OCI-LY7 (cell line): ENCODE measurements around the gene ABI3BP. TPM values are rescaled to one million over a fixed set of nuclear protein-coding genes. Genes with fewer than 3 reads are reported as not detected.

Source experiments
- BruUV-seq: library from RNA; stranded (reverse); fragments of 400-500 nt; replicated peaks from 2 replicates; lab custom pipeline; 2021; lab: Mats Ljungman, UMichigan
- CTCF ChIA-PET: fragments of 300-600 bp; sonication (Branson Sonifier 250); formaldehyde crosslinking; loops from one replicate; lab custom pipeline; 2022; ENCODE audit warnings: antibody characterized with exemption; ENCODE audit not compliant: unreplicated experiment; lab: Charles Lee
- POLR2A ChIA-PET: fragments of 300-600 bp; sonication (Branson Sonifier 250); formaldehyde crosslinking; loops from one replicate; lab custom pipeline; 2022; ENCODE audit warnings: antibody characterized with exemption; lab: Charles Lee
- DNase-seq: peaks from one replicate; pipeline ENCODE4 v3.0.0-alpha.2; 2015; ENCODE audit warnings: low spot score
- H2AFZ ChIP-seq: fragments of 200-600 bp; sonication (generic), shearing (Covaris generic); 2 replicates; pipeline ENCODE4 v1.6.1; 2014; ENCODE audit warnings: mild to moderate bottlenecking, antibody characterized with exemption, low read length, moderate library complexity
- H3K27ac ChIP-seq: fragments of 200-600 bp; sonication (generic); 2 replicates; pipeline ENCODE4 v1.5.1; 2014; ENCODE audit warnings: mixed run types, low read depth, mild to moderate bottlenecking, moderate library complexity, low read length, inconsistent platforms; ENCODE audit not compliant: poor library complexity, severe bottlenecking
- H3K36me3 ChIP-seq: fragments of 200-600 bp; sonication (generic); 2 replicates; pipeline ENCODE4 v1.6.1; 2014; ENCODE audit warnings: mild to moderate bottlenecking, antibody characterized with exemption, low read length, moderate library complexity, mixed read lengths; ENCODE audit not compliant: insufficient read depth
- H3K4me1 ChIP-seq: fragments of 200-600 bp; sonication (generic); 2 replicates; pipeline ENCODE4 v1.5.1; 2014; ENCODE audit warnings: mild to moderate bottlenecking, low read length; ENCODE audit not compliant: insufficient read depth, poor library complexity, severe bottlenecking
- H3K4me2 ChIP-seq: fragments of 200-600 bp; sonication (generic); 2 replicates; pipeline ENCODE4 v1.6.1; 2014; ENCODE audit warnings: mild to moderate bottlenecking, low read length
- H3K4me3 ChIP-seq: fragments of 200-600 bp; sonication (generic); 2 replicates; pipeline ENCODE4 v1.5.1; 2014; ENCODE audit warnings: mild to moderate bottlenecking, low read depth, low read length; ENCODE audit not compliant: poor library complexity, severe bottlenecking
- H3K79me2 ChIP-seq: fragments of 200-600 bp; sonication (generic); 2 replicates; pipeline ENCODE4 v1.6.1; 2016; ENCODE audit warnings: low read depth, mild to moderate bottlenecking, low read length, moderate library complexity, mixed read lengths; ENCODE audit not compliant: insufficient read depth
- H3K9me2 ChIP-seq: fragments of 200-600 bp; sonication (generic); 2 replicates; pipeline ENCODE4 v1.6.1; 2016; ENCODE audit warnings: mild to moderate bottlenecking, low read length, mixed read lengths; ENCODE audit not compliant: insufficient read depth
- H3K9me3 ChIP-seq: fragments of 200-600 bp; sonication (generic); 2 replicates; pipeline ENCODE4 v1.6.1; 2014; ENCODE audit warnings: mild to moderate bottlenecking, mixed run types, low read length, mixed read lengths
- H4K20me1 ChIP-seq: fragments of 200-600 bp; sonication (generic); 2 replicates; pipeline ENCODE4 v1.6.1; 2014; ENCODE audit warnings: mild to moderate bottlenecking, antibody characterized with exemption, low read length, moderate library complexity, mixed read lengths; ENCODE audit not compliant: insufficient read depth
- EZH2phosphoT487 ChIP-seq: fragments of 200-600 bp; sonication (generic); IDR thresholded peaks from 2 replicates; pipeline ENCODE4 v1.6.1; 2018; ENCODE audit warnings: low read depth, borderline replicate concordance, mild to moderate bottlenecking, mixed run types, antibody characterized with exemption, low read length, moderate library complexity, mixed read lengths
- intact Hi-C: fragments of 100-400 bp; cut with micrococcal nuclease; formaldehyde crosslinking; loops from one replicate; pipeline ENCODE4 v1.10.0; 2022; ENCODE audit not compliant: unreplicated experiment
- total RNA-seq, 2 experiments: library from RNA; depleted of rRNA in 1 of 2; stranded (reverse); fragments of >200 nt in 1 of 2; shearing (Covaris generic) in 1 of 2; gene quantifications; 2 replicates each; pipeline ENCODE4 v1.2.3, GENCODE V29; 2014 to 2022
- TF ChIP-seq, protein P1 (sequence below): fragments of 200-600 bp; sonication (generic); conservative IDR thresholded peaks from 2 replicates; pipeline ENCODE4 v1.5.1; 2014; ENCODE audit warnings: mild to moderate bottlenecking, antibody characterized with exemption, low read length, moderate library complexity, mixed read lengths

Gene ABI3BP
- total RNA-seq, 2 experiments from 2014 or later: not detected

DNA sequence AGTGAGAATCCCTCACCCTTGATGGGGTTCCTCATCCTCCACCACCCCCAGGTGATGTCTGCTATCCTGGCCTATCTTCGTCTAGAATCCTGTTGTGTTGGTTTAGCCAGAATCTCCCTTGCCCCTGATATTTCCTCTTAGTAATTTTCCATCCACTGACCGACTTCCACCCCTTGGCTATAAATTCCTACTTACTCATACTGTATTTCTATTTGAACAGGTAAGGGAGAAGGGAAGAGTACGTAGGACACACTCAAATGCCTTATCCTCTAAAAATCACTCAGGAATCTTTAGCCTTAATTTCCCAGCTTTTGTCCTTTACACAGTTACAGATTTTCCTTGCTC, 284.6 kb downstream of the ABI3BP start:
- Histone ChIP-seq H3K4me2 (peak overlapping the region; percentile 69), H4K20me1 (peaks cover 13% of the 10 kb centered on the region; the same call in 1 of the 2 replicates), H2AFZ (peak overlapping the region; percentile 99), H3K4me3 (peak overlapping the region; percentile 91), H3K79me2 (peaks cover 38% of the 10 kb centered on the region), H3K9me3 (no peaks in the 10 kb centered on the region; the same call in 1 of the 2 replicates), H3K27ac (peak overlapping the region; percentile 60), H3K4me1 (peaks cover 14% of the 10 kb centered on the region), H3K36me3 (peaks cover 20% of the 10 kb centered on the region), H3K9me2 (no peaks in the 10 kb centered on the region)
- TF ChIP-seq, protein P1, sequence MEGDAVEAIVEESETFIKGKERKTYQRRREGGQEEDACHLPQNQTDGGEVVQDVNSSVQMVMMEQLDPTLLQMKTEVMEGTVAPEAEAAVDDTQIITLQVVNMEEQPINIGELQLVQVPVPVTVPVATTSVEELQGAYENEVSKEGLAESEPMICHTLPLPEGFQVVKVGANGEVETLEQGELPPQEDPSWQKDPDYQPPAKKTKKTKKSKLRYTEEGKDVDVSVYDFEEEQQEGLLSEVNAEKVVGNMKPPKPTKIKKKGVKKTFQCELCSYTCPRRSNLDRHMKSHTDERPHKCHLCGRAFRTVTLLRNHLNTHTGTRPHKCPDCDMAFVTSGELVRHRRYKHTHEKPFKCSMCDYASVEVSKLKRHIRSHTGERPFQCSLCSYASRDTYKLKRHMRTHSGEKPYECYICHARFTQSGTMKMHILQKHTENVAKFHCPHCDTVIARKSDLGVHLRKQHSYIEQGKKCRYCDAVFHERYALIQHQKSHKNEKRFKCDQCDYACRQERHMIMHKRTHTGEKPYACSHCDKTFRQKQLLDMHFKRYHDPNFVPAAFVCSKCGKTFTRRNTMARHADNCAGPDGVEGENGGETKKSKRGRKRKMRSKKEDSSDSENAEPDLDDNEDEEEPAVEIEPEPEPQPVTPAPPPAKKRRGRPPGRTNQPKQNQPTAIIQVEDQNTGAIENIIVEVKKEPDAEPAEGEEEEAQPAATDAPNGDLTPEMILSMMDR: no peak
- no peak for TF ChIP-seq EZH2phosphoT487
- ChIA-PET POLR2A (interaction anchor here (0.7 to 1.3 kb wide), 6 partner anchors 9 to 857 kb away, joined by 3 to 5 read pairs (median 3); no protein-coding TSS in a partner anchor), CTCF (no interaction called here)
- no peak for DNase-seq
- intact Hi-C loops: loop anchor here (10.0 kb wide), 1 partner anchor 374 kb away; the partner anchor contains the start of gene NIT2
- TSS peak; percentile 98 for BruUV-seq

DNA sequence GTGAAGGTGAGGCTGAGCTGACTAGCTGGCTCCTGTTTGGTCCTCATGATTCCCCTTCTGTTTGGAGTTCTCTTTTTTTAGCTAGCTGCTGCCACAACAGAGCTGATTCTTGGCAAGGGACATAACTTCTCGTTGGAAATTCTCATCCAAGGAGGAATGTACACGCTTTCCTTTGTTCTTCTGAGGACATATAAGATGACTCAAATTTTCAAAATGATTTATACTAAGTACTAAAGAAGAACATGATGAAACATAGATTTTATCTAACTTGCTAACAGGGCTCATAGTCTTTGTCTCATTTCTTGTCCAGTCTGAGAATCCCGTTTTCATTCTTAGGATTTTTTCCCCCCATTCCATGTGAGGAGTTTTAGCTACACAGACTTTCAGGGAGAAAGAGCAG, 286.9 kb downstream of the ABI3BP start:
- no peak for DNase-seq
- no peak overlapping the region for H3K4me3 ChIP-seq
- 0 out of 2 replicates have a peak, but pooled peaks cover 6% of the 10 kb centered on the region for H4K20me1 ChIP-seq
- BruUV-seq: no TSS peak
- H3K9me2 ChIP-seq: no peaks in the 10 kb centered on the region
- no peak overlapping the region for H3K27ac ChIP-seq
- no peaks in the 10 kb centered on the region; the same call in 1 of the 2 replicates for H3K9me3 ChIP-seq
- H2AFZ ChIP-seq: no peak overlapping the region
- H3K4me1 ChIP-seq: peaks cover 14% of the 10 kb centered on the region
- H3K4me2 ChIP-seq: no peak overlapping the region
- H3K36me3 ChIP-seq: peaks cover 2% of the 10 kb centered on the region; the same call in 1 of the 2 replicates
- TF ChIP-seq, protein P1: no peak
- no peak for TF ChIP-seq EZH2phosphoT487
- ChIA-PET CTCF (no interaction called here), POLR2A (interaction anchor here (1.5 to 1.6 kb wide), 2 partner anchors 20 to 600 kb away, joined by 4 to 5 read pairs; no protein-coding TSS in a partner anchor)
- intact Hi-C loops: loop anchor here (10.0 kb wide), 1 partner anchor 372 kb away; the partner anchor contains the start of gene NIT2
- peaks cover 15% of the 10 kb centered on the region; the same call in 1 of the 2 replicates for H3K79me2 ChIP-seq

DNA sequence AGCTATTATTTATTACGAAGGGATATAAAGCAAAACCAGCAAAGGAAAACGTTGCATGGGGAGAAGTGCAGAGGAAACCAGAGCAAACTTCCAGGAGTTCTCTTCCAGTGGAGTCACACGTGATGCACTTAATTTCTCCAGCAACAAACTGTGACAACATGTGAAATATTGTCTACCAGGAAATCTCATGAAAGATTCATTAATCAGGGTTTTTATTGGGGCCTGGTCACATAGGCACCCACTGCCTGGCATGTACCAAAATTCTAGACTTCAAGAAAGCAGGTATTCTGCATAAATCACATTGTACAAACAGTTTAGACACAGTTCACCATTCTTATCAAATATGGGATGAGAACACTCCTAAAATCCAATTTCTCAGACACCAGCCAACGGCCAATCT, 289.4 kb downstream of the ABI3BP start:
- no TSS peak for BruUV-seq
- no peak overlapping the region for H3K4me2 ChIP-seq
- no peak for DNase-seq
- TF ChIP-seq EZH2phosphoT487: no peak
- TF ChIP-seq, protein P1: no peak
- no peaks in the 10 kb centered on the region for H3K79me2 ChIP-seq
- H3K36me3 ChIP-seq: no peaks in the 10 kb centered on the region
- H3K9me2 ChIP-seq: no peaks in the 10 kb centered on the region
- CTCF ChIA-PET: no interaction called here
- POLR2A ChIA-PET: interaction anchor here (1.1 kb wide), 1 partner anchor 9 kb away, joined by 3 read pairs; no protein-coding TSS in a partner anchor
- intact Hi-C loops: loop anchor here (10.0 kb wide), 1 partner anchor 369 kb away; the partner anchor contains the start of gene NIT2
- no peak overlapping the region for H3K27ac ChIP-seq
- H2AFZ ChIP-seq: no peak overlapping the region
- H3K4me1 ChIP-seq: peaks cover 5% of the 10 kb centered on the region
- H3K4me3 ChIP-seq: no peak overlapping the region
- no peaks in the 10 kb centered on the region for H4K20me1 ChIP-seq
- no peaks in the 10 kb centered on the region; the same call in 1 of the 2 replicates for H3K9me3 ChIP-seq
